Lower leg skin (tissue), 4 donors: ENCODE data around the gene ANKK1. TPM values are rescaled to one million over a fixed set of nuclear protein-coding genes. Genes with fewer than 3 reads are reported as not detected.

ENCODE experiments used
- DNase-seq, 2 donors: peaks; one replicate each; pipeline ENCODE4 v3.0.0-alpha.2; 2019; ENCODE audit warnings: low spot score in 2 of 2
- H3K4me3 ChIP-seq: fragments of 200-600 bp; sonication (generic); 2 replicates; pipeline ENCODE4 v1.5.1; 2017; ENCODE audit warnings: mild to moderate bottlenecking, low read depth; ENCODE audit not compliant: poor library complexity, severe bottlenecking
- POLR2A ChIP-seq, 2 donors: fragments of 450-650 bp; IDR thresholded peaks; one replicate each; pipeline ENCODE4 v1.6.1; 2016 to 2017; ENCODE audit warnings: antibody characterized with exemption in 2 of 2, mild to moderate bottlenecking in 1 of 2, moderate library complexity in 1 of 2
- WGBS, 2 donors: methylation state at CpG; one replicate each; pipeline ENCODE4 v1.1.5; 2018; 5-methylcytosine and 5-hydroxymethylcytosine counted together
- intact Hi-C: fragments of 100-400 bp; cut with DNase I; formaldehyde crosslinking; loops from one replicate; pipeline ENCODE4 v1.15.0; 2023; ENCODE audit warnings: low total_unique reads
- total RNA-seq, 4 donors: library from RNA; depleted of rRNA; stranded (reverse); fragments of >200 nt; gene quantifications; one replicate each; pipeline ENCODE4 v1.1.0, GENCODE V29; 2016
- TF ChIP-seq, protein P1 (sequence below), 3 donors: fragments of 450-650 bp; IDR thresholded peaks; one replicate each; pipeline ENCODE4 v1.5.1; 2016; ENCODE audit warnings: antibody characterized with exemption in 3 of 3, mild to moderate bottlenecking in 3 of 3, moderate library complexity in 2 of 3

Gene ANKK1
- total RNA-seq, 4 donors from 2014 or later, result 1.3 to 8.4 (median 3.5) TPM

DNA sequence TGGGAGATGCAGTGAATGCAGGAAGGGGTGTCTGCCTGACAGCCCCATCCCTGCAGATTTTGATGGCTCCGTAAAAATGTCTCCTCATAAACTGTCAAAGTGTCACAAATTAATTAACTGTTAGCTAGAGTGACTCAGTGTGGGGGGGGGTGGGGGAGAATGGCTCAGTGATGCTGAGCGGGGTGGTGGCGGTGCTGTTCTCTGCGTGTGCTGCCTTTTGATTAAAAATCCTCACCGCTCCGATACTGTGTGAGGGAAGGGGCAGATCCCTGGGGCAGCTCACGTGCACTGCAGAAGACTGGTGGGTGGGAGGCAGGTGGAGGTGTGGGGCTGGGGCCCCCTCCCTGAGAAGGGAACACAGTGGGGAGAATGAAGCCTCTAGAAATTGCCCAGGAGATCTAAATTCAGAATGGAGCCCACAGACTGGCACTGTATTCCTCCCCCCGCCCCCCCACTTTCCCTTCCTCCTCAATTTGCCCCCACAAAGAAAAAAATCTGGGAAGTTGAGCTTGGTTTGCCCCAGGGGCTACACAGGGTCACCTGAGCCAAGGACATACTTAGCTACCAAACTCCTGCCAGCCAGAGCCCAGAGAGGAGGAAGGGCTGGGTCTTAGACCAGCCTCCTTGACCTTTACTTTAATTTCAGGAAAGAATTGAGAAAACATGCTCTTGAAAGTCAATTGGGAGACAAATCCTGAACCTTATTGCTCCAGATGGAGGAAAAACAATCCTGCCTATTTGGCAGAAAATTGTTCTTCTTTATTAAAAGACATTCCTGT is 47.8 kb downstream of the ANKK1 start:
- DNase-seq, result no peak
- 76 to 77% methylated on average over 8 of the region's 8 CpGs for WGBS, 2 donors
- intact Hi-C loops, result no loop called here
- H3K4me3 ChIP-seq, result no peak overlapping the region
- no peak for TF ChIP-seq POLR2A (IDR thresholded peaks at IDR 0.05)
- TF ChIP-seq, protein P1, sequence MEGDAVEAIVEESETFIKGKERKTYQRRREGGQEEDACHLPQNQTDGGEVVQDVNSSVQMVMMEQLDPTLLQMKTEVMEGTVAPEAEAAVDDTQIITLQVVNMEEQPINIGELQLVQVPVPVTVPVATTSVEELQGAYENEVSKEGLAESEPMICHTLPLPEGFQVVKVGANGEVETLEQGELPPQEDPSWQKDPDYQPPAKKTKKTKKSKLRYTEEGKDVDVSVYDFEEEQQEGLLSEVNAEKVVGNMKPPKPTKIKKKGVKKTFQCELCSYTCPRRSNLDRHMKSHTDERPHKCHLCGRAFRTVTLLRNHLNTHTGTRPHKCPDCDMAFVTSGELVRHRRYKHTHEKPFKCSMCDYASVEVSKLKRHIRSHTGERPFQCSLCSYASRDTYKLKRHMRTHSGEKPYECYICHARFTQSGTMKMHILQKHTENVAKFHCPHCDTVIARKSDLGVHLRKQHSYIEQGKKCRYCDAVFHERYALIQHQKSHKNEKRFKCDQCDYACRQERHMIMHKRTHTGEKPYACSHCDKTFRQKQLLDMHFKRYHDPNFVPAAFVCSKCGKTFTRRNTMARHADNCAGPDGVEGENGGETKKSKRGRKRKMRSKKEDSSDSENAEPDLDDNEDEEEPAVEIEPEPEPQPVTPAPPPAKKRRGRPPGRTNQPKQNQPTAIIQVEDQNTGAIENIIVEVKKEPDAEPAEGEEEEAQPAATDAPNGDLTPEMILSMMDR (IDR thresholded peaks at IDR 0.05), result no peak

DNA sequence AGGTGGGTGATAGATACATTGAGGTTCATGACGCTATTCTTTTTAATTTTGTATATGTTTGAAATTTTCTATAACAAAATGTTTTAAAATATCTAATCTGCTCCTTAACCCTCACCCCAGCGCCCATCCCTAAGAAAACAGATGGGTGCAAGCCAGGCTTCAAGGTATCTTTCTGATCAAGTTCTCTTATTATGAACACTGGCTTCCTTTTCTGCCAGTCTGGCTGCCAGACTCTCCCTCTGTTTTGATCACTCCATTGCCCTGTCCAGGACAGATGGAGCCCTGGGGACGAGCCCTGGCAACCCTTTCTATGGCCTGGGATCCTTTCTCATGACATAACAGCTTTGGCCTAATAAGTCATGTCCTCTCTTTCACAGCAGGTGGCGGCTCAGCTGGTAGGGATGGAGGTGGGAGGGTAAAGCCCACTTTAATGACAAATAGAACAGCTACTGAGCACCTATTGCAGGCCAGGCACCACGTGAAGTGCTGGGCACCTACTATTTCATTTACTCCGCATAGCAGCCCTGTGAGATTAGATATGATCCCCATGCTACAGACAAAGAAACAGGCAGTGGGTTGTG is 49.2 kb downstream of the ANKK1 start:
- no peak for DNase-seq
- intact Hi-C loops, result no loop called here
- WGBS, 2 donors, result 68 to 73% methylated on average over 6 of the region's 6 CpGs
- H3K4me3 ChIP-seq, result no peak overlapping the region
- TF ChIP-seq, protein P1 (IDR thresholded peaks at IDR 0.05), result no peak
- TF ChIP-seq POLR2A (IDR thresholded peaks at IDR 0.05), result no peak

DNA sequence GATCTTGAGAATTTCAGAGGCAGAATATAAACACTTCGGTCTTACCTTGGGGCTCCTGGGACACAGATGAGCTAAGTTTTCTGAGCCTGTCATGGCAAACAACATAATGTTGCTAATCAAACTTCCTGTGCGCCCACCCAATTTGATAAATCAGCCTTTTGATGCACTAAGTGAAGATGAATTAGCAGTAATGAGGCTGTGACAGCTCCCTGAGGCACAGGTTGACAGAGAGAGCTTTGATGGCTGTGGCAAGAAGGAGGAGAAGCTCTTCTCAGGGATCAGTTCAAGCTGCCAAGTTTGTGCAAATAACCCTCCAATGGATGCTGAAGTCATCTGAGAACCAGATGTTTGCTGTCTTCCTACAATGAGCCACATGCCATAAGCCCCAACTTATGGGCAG is 53.2 kb downstream of the ANKK1 start:
- TF ChIP-seq, protein P1 (IDR thresholded peaks at IDR 0.05), result no peak
- TF ChIP-seq POLR2A (IDR thresholded peaks at IDR 0.05), result no peak
- intact Hi-C loops, result no loop called here

GRCh38 chr11:113444502-113445123 is 57.0 kb downstream of the ANKK1 start:
- TF ChIP-seq, protein P1 (IDR thresholded peaks at IDR 0.05), result no peak
- no peak for TF ChIP-seq POLR2A (IDR thresholded peaks at IDR 0.05)
- 60 to 76% methylated on average over 7 of the region's 7 CpGs for WGBS, 2 donors
- H3K4me3 ChIP-seq, result no peak overlapping the region
- intact Hi-C loops, result no loop called here
- no peak for DNase-seq

More for the DNA sequence above, 53.2 kb downstream of the ANKK1 start:
- WGBS, 2 donors, result 49 to 76% methylated on average over 2 of the region's 2 CpGs
- H3K4me3 ChIP-seq, result no peak overlapping the region
- no peak for DNase-seq

- TF ChIP-seq POLR2A (IDR thresholded peaks at IDR 0.05), result no peak
- TF ChIP-seq, protein P1 (IDR thresholded peaks at IDR 0.05), result no peak
- no peak overlapping the region for H3K4me3 ChIP-seq
- intact Hi-C loops, result no loop called here
- DNase-seq, result no peak
- WGBS, 2 donors, result 55 to 65% methylated on average over 6 of the region's 6 CpGs
Observed at GRCh38 chr11:113446112-113446511, 58.5 kb downstream of the ANKK1 start.
